ENCODE data around the gene PHKB. TPM values are rescaled to one million over a fixed set of nuclear protein-coding genes. Genes with fewer than 3 reads are reported as not detected.

The PHKB gene
- total and polyA plus RNA-seq, 2 of the 8 experiments (the other 6 are each of a cell fraction or from before 2014, with no cell fraction given) = 18.6 to 38.3 TPM

GRCh38 chr16:47667956-47668355 is 206.8 kb downstream of the PHKB start (continued):
- TF ChIP-seq CHD7 (IDR thresholded peaks at IDR 0.05; ENCODE audit: insufficient replicate concordance, low read length) (no peak), GABPA (IDR thresholded peaks at IDR 0.05; ENCODE audit: borderline replicate concordance, insufficient read depth, low read length) (no peak), EZH2 (IDR thresholded peaks at IDR 0.05; ENCODE audit: low read depth, low read length, severe bottlenecking) (no peak)

All from H1 (cell line).